HG02642 (cell line): Measurements from ENCODE around the gene PDLIM5.
"Not testable (repeated sequence)": the region's sequence is repeated elsewhere in the genome, so short reads cannot be mapped to it uniquely, and the experiment has no call there.

Experiments
- ATAC-seq: cut with Tn5 transposase; IDR thresholded peaks from one replicate; pipeline ENCODE4 v1.9.1; 2021; ENCODE audit warnings: mild to moderate bottlenecking; ENCODE audit not compliant: unreplicated experiment, poor library complexity

The PDLIM5 gene

DNA sequence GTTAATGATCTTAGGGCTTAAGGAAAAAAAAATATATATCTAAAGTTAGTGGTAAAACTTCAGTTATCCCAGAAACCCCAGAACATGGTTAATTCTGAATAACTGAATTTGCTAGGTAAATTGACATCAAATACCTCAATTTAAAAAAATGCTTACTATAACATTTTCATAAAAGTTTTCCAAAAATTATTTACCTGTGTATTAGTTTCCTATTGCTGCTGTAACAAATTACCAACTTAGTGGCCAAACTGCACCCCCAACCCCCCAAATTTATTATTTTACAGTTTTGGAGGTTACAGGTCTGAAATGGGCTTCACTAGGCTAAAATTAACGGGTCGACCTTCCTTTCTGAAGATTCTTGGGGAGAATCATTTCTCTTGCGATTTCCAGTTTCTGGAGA lies 95.2 kb downstream of the PDLIM5 start:
- ATAC-seq = no peak

DNA sequence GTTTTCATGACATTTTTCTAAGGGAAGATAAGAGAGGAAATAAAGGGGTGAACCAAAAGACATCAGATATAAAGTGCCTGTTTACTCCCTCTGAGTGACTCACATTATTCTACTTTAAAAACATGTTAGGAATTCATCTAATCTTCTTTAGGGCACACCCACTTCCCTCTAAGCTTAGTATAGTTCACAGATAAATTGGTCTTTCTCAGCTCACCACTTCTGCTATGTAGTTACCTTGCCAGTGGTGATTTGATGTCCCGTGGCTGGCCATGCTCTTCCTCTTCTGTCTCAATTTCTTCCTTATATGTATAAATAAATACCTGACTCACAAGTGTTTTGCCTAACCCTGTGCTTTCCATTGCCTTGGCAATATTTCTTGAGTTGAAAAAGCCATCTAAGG lies 96.8 kb downstream of the PDLIM5 start:
- ATAC-seq = no peak

GRCh38 chr4:94550352-94550751 lies 98.6 kb downstream of the PDLIM5 start:
- no peak for ATAC-seq

DNA sequence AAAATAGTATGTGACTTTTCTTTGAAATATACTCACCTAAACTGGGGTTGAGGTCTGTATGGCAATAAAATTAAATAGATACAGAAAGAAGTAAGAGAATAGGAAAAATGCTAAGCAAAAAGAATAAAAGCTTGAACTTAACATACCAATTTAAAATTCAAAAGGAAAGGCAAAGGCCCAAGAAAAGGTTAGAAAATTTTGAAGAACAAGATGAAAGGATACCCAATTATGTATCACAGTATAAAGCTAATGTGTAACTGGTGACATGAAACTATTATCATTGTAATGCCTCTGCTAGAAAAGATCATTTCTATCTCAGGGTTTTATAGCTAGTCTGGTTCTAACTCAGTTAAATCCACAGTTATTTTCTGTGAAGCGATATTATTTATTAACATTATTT lies 99.1 kb downstream of the PDLIM5 start:
- no peak for ATAC-seq

DNA sequence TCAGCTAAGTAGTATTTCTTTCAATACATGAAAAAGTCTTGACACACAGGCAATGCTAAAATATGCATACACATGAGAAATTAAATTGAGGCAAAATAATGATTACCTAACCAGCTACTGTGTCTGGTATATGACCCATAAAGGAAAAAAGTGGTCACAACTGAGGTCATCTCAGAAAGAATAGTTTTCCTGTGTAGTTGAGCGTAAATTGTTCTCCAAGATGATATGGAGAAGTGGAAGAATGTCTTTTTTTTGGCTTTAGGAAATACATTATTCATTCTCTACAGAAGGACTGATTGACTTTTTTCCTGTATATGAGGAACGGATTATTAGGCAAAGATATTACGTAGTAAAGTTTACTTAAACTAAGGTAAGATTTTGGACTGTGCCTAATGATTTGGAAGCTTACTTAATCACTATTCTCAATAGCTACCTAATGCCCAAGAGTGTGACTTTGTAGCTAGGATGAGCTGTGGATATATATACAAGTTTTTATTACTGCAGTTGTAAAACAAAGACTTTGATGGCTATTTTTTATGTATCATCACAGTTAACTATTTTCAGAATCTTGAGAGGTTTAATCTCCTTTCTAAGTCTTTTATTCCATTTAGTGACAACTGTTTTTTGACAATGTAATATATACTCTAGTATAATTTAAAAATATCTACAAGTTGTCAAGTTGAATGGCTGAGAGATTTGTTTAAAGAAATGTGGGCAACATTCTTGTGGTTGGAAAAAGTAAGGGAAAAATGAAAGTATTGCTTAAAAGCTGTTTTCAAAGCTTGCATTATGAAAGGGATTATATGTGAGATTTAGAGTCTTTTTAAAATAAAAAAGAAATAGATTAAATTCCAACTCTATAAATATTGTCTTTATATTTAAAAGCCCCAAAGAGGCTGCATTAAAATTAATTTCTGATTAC lies 100.2 kb downstream of the PDLIM5 start:
- no peak for ATAC-seq

GRCh38 chr4:94556047-94556446 lies 104.3 kb downstream of the PDLIM5 start:
- not testable (repeated sequence) for ATAC-seq

GRCh38 chr4:94557632-94558031 lies 105.9 kb downstream of the PDLIM5 start:
- not testable (repeated sequence) for ATAC-seq

DNA sequence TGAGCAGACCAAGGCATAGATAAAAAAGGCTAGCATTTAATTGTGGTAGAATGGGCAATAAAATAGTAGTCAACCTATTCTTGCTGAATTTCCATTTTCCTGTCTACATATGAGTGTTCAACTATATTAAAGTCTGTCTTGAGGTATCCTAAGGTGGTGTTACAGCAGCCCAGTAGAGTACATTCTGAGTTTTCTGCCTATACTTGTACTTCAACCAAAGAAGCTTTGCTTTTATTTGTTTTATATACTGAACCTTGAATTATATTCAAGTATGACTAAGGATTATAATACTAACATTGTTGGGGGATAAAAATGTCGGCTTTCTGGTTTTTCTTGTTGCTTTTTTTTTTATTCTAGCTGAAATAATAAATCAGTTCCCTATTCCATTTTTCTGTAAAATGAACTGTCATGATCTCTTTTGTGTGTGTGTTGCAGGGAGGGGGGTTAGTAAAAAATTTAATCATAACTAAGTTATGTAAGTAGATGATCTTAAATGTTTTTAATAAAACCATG lies 106.7 kb downstream of the PDLIM5 start:
- ATAC-seq = no peak

DNA sequence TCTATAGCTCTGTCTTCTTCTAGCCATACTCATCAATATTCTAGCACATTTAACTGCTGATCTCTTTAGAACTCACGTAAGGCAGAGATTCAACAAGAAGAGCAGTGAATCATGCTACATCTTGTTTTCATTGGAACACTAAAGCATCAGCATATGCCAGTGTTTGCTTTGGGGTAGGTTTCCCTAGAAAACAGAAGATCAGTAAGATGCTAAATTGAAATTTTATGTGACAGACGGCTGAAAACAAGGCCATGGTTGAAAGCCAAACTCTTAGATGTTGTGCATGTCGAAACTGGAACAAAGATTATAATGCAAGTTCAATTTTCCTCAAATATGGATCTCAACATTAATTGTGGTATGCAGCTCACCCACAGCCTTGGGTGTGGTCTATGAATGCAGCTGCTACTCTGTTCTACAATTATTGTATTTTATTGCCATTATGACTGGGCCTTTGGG lies 107.6 kb downstream of the PDLIM5 start:
- ATAC-seq = no peak

GRCh38 chr4:94561249-94562024 lies 109.7 kb downstream of the PDLIM5 start:
- no peak for ATAC-seq

- ATAC-seq = no peak
Measured at GRCh38 chr4:94562285-94562684, 110.5 kb downstream of the PDLIM5 start.

DNA sequence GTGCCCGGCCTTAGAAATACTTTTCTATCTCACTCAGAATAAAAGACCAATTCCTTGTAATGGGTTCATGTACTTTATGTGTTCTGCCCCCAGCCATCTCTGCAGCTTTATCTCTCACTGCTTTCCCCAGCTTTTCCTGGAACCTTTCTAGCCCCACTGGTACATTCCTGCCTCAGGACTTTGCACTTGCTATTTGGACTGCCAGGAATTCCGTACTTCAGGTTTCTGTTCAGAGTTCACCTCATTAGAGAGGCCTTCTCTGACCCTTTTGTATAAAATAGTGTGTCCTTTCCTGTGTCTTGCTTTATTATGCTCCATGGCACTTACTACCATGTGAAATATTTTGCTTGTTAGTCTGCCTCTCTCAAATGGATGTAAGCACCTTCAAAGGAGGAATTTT lies 112.5 kb downstream of the PDLIM5 start:
- no peak for ATAC-seq

DNA sequence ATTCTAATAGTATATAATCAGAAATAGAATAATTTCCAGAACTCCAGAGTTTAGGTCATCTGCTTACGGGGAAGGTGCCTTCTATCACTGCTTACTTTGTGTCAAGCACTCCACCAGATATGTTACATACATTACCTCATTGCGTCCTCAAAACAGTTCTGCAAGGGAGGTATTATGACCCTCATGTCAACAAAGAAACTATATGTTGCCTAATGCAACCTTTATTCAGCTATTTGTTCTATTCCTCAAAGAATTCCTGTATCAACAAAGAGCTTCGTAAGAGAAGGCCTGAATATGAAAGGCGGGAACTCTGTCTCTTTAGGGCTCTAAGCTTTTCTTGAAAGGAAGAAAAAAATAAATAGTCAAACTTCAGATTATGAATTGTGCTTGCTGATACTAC lies 114.7 kb downstream of the PDLIM5 start:
- ATAC-seq = no peak

DNA sequence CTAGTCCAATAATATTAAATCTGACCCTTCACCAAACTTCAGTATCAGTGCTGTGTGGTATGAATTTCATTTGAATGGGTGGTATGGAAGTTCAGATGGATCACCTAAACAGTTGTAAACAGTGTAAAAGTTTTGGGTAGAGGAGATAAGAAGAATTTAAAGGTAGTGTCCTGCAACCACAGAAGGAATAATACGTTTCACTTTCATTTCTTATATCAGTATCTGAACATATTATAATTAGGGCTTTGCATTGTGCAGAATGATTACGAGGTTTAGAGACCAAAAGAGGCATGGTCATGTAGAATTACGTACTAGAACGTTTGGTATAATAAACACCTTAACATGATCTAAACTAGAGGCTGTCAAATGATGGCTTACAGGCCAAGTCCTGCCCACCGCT lies 116.1 kb downstream of the PDLIM5 start:
- ATAC-seq = peak; percentile 68

- ATAC-seq = no peak
Measured at GRCh38 chr4:94570558-94570957, 118.8 kb downstream of the PDLIM5 start.

DNA sequence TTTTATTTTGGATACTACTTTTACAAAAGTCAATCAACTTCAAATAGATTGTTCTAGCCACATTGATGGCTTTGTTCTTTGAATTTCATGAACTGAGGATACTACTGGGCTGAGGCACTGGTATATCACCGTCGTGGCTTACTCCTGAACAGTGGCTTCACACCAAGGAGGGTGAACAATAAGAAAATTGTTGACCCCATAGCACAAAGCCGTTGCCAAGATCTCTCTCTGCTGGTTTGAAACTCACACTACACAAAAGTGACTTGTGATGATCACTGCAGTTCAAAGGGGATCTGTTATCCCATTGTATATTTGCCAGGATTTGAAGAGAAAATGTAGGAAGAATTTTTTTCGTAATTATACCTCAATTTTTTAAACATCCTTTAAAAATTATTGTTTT lies 119.6 kb downstream of the PDLIM5 start:
- ATAC-seq = no peak

- ATAC-seq = no peak
Measured at GRCh38 chr4:94571715-94572114, 120.0 kb downstream of the PDLIM5 start.

DNA sequence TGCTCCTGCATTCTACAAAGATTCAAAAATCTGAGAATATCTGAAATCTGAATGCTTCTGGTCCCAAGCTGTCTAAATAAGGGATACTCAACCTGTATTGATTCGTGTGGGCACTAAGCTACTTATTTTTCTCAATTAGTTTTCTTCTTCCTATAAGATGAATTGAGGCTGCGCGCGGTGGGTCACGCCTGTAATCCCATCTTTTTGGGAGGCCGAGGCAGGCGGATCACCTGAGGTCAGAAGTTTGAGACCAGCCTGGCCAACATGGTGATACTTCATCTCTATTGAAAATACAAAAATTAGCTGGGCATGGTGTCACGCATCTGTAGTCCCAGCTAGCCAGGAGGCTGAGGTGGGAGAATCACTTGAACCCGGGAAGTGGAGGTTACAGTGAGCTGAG lies 122.3 kb downstream of the PDLIM5 start:
- ATAC-seq = no peak

GRCh38 chr4:94574616-94575015 lies 122.9 kb downstream of the PDLIM5 start:
- ATAC-seq = no peak

DNA sequence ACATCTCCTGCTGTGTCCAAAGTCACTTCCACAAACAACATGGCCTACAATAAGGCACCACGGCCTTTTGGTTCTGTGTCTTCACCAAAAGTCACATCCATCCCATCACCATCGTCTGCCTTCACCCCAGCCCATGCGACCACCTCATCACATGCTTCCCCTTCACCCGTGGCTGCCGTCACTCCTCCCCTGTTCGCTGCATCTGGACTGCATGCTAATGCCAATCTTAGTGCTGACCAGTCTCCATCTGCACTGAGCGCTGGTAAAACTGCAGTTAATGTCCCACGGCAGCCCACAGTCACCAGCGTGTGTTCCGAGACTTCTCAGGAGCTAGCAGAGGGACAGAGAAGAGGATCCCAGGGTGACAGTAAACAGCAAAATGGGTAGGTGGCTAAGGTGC lies 123.9 kb downstream of the PDLIM5 start:
- no peak for ATAC-seq

DNA sequence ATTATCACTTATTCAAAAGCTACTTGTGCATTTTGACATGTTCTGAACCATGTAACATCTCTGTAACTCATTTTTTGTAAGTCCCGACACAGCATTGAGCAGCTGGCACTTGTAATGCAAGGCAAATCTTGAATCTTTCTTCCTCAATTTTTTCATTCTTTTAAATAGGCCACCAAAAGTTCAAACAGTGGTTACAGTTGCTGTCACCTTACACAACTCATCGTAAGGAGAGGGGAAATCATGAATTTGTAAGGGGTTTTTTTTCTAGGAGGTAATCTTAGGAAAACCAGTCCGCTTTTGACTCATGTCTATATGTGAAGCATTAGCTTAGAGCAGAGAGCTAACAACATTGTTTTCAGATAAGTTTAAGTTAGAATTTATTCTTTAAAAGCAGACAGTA lies 124.5 kb downstream of the PDLIM5 start:
- ATAC-seq = no peak
